ENCODE measurements around the gene SGMS1. TPM values are rescaled to one million over a fixed set of nuclear protein-coding genes. Genes with fewer than 3 reads are reported as not detected.
A peak's percentile ranks its signal among the peaks of the same experiment; 100 is the strongest.

Gene SGMS1
- total RNA-seq, 3 donors from 2014 or later (not counting 1 experiment from before 2014, with no cell fraction given) = 24.5 to 32.7 (median 30.4) TPM

DNA sequence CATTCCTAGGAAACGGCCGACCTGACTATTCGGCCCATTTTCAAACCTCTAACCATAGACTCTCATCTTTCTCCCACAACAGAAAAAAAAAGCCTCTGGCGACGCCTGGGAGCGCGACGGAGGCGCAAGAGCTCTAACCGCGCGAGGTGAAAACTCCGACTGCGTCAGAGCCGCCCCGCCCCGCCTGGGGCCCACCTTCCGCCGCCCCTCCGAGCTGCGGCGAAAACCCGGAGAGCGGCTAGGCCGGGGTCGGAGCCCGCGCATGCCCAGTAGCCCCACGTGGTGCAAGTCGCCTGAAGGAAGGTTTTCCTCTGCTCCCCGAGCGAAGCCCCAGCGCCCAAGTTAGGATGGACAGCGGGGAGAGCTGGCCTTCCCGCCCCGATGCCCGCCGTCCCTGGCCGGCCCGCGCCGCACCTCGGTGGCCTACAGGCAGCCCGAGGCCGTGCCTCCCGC is 683 bp upstream of the SGMS1 start:
- Histone ChIP-seq H3K36me3 (ENCODE audit: control insufficient read depth, insufficient read depth, low read length) (no peaks in the 10 kb centered on the region), H3K27ac (ENCODE audit: low read length) (peak overlapping the region; percentile 90), H3K4me3 (ENCODE audit: low read length) (peak overlapping the region; percentile 78), H3K27me3 (ENCODE audit: control insufficient read depth, insufficient read depth, low read length) (no peaks in the 10 kb centered on the region), H3K4me1 (ENCODE audit: control insufficient read depth, insufficient read depth, low read length) (peaks cover 25% of the 10 kb centered on the region), H3K9me3 (ENCODE audit: control insufficient read depth, insufficient read depth, low read length) (no peaks in the 10 kb centered on the region)
- Mint-ChIP-seq H3K27ac (peak overlapping the region; percentile 94 to 95), H3K4me3 (peak overlapping the region; percentile 97), H3K36me3 (no peaks in the 10 kb centered on the region), H3K4me1 (peaks cover 34 to 38% of the 10 kb centered on the region in 2 donors), H3K9me3 (no peaks in the 10 kb centered on the region), H3K27me3 (ENCODE audit: low read depth in 2 of 2) (no peaks in the 10 kb centered on the region)
- WGBS (ENCODE audit: insufficient coverage) = under 1% methylated on average over 46 of the region's 46 CpGs
- intact Hi-C loops (cut with micrococcal nuclease) = loop anchor here (1.0 to 10.0 kb wide), 5 partner anchors 12 to 1070 kb away; partner anchors contain the start of genes CSTF2T and WASHC2A
- ATAC-seq (peak; percentile 66 to 87 (median 75)), DNase-seq (peak; percentile 97 to 98)
- TF ChIP-seq, protein P1, sequence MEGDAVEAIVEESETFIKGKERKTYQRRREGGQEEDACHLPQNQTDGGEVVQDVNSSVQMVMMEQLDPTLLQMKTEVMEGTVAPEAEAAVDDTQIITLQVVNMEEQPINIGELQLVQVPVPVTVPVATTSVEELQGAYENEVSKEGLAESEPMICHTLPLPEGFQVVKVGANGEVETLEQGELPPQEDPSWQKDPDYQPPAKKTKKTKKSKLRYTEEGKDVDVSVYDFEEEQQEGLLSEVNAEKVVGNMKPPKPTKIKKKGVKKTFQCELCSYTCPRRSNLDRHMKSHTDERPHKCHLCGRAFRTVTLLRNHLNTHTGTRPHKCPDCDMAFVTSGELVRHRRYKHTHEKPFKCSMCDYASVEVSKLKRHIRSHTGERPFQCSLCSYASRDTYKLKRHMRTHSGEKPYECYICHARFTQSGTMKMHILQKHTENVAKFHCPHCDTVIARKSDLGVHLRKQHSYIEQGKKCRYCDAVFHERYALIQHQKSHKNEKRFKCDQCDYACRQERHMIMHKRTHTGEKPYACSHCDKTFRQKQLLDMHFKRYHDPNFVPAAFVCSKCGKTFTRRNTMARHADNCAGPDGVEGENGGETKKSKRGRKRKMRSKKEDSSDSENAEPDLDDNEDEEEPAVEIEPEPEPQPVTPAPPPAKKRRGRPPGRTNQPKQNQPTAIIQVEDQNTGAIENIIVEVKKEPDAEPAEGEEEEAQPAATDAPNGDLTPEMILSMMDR (IDR thresholded peaks at IDR 0.05) = no peak

DNA sequence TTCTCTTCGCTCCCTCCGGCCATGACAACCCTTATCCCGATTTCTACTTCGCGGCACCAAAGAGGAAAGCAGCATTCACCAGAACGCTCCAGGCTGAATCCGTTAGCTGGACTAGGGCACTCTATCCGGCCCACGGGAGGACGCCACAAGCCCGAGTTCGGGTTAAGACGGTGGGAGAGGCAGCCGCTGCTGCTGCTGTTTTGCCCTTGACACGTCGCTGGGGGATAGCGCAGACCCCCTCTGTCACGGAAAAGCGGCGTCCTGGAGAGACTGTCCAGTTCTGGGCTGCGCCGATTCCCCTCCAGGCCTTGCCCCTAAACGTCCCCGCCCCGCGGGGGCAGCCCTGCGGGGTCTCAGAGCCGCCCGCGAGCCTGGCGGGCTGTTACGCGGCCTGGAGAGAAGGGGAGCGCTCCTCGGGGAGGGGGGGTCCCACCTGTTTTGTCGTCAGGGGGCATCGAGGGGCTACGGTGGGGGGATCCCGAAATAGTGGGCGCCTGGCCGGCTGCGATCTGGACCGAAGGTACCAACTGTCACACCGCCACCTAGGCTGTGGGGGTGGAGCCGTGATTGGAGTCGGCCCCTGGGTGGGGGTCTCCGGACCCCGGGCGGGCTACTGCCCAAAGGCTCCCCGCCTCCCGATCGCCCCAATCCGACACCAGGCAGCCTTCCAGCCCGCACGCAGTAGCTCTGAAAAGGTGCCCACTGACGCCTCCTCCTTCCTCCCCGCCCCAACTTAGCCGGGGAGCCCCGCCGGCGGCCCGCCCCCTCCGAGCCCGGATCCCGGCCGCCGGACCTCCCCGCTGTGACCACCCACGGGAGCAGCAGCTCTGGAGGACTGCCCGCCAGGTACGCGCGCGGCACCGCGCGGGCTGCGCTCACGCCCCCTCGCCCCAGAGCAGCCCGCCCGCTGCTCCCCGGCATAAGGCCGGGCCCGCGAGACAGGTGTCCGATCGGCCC is 772 bp downstream of the SGMS1 start:
- no peaks in the 10 kb centered on the region for H3K36me3 Mint-ChIP-seq
- Histone ChIP-seq H3K36me3 (ENCODE audit: control insufficient read depth, insufficient read depth, low read length) (no peaks in the 10 kb centered on the region), H3K27me3 (ENCODE audit: control insufficient read depth, insufficient read depth, low read length) (no peaks in the 10 kb centered on the region), H3K27ac (ENCODE audit: low read length) (peak overlapping the region; percentile 90), H3K9me3 (ENCODE audit: control insufficient read depth, insufficient read depth, low read length) (no peaks in the 10 kb centered on the region), H3K4me3 (ENCODE audit: low read length) (peak overlapping the region; percentile 78), H3K4me1 (ENCODE audit: control insufficient read depth, insufficient read depth, low read length) (peaks cover 25% of the 10 kb centered on the region)
- H3K9me3 Mint-ChIP-seq = no peaks in the 10 kb centered on the region
- peak overlapping the region; percentile 94 to 95 for H3K27ac Mint-ChIP-seq
- intact Hi-C loops (cut with micrococcal nuclease) = loop anchor here (10.0 kb wide), 2 partner anchors 558 to 1072 kb away; partner anchors contain the start of genes CSTF2T and WASHC2A
- peaks cover 47% of the 10 kb centered on the region in 2 donors for H3K4me1 Mint-ChIP-seq
- TF ChIP-seq, protein P1 (IDR thresholded peaks at IDR 0.05) = no peak
- H3K4me3 Mint-ChIP-seq = peak overlapping the region; percentile 97
- no peaks in the 10 kb centered on the region for H3K27me3 Mint-ChIP-seq (ENCODE audit: low read depth in 2 of 2)
- under 1% methylated on average over 88 of the region's 88 CpGs for WGBS (ENCODE audit: insufficient coverage)
- DNase-seq = peak; percentile 41 to 71
- peak; percentile 13 to 21 (median 13) for ATAC-seq

DNA sequence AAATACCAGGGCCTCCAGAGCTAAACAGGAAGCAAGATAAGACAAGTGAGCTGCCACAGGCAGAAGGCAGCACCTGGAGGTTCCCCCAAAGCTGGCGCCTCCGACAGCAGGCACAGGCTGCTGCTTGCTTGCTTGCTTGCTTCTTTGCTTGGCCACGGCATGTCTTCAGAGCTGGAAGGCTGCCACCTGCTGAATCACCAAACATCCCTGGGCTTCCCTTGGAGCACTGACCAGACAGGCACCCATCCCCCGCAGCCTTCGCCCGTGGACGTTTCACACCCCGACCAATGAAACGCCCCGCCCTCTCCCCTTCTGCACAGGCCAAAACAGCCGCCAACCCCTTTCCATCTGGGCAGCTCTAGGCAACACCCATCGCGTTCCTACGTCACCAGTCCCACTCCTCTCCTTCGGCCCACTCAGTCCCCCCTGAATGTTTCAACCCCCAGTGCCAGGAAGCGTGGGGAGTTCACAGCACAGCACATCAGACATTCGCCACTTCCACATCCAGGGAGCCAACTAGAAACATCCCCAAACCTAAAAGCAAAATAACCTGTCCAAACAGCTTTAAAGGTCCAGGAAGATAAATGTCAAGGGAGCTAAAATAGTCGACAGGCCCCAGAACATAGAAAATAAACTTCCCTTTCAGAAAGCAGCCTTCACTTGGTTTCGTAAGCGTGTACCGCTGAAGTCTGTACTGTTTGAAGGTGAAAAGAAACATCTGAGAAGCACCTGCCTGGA is 1.6 kb downstream of the SGMS1 start:
- Histone ChIP-seq H3K4me1 (ENCODE audit: control insufficient read depth, insufficient read depth, low read length) (peaks cover 25% of the 10 kb centered on the region), H3K36me3 (ENCODE audit: control insufficient read depth, insufficient read depth, low read length) (no peaks in the 10 kb centered on the region), H3K27ac (ENCODE audit: low read length) (peak overlapping the region; percentile 81), H3K9me3 (ENCODE audit: control insufficient read depth, insufficient read depth, low read length) (no peaks in the 10 kb centered on the region), H3K27me3 (ENCODE audit: control insufficient read depth, insufficient read depth, low read length) (no peaks in the 10 kb centered on the region), H3K4me3 (ENCODE audit: low read length) (peak overlapping the region; percentile 78)
- ATAC-seq (peak; percentile 3 to 8 (median 7)), DNase-seq (peak; percentile 50 to 83)
- Mint-ChIP-seq H3K9me3 (no peaks in the 10 kb centered on the region), H3K4me3 (peak overlapping the region; percentile 97), H3K4me1 (peaks cover 47 to 48% of the 10 kb centered on the region in 2 donors), H3K27ac (peak overlapping the region; percentile 94 to 95), H3K27me3 (ENCODE audit: low read depth in 2 of 2) (no peaks in the 10 kb centered on the region), H3K36me3 (no peaks in the 10 kb centered on the region)
- under 1% methylated on average over 21 of the region's 21 CpGs for WGBS (ENCODE audit: insufficient coverage)
- intact Hi-C loops (cut with micrococcal nuclease) = loop anchor here (10.0 kb wide), 2 partner anchors 557 to 1073 kb away; partner anchors contain the start of genes CSTF2T and WASHC2A
- TF ChIP-seq, protein P1 (IDR thresholded peaks at IDR 0.05) = no peak
